HK-2 (cell line): ENCODE data around the gene PDE12.
A peak's percentile ranks its signal among the peaks of the same experiment; 100 is the strongest.
"Not testable (repeated sequence)": the region's sequence is repeated elsewhere in the genome, so short reads cannot be mapped to it uniquely, and the experiment has no call there.

ENCODE experiments used
- DNase-seq: peaks from one replicate; pipeline ENCODE4 v3.0.0-alpha.2; 2018; ENCODE audit not compliant: unreplicated experiment

PDE12 gene

GRCh38 chr3:57586778-57587177, 30.7 kb downstream of the PDE12 start:
- no peak for DNase-seq

- no peak for DNase-seq
Measured at GRCh38 chr3:57587905-57588304, 31.8 kb downstream of the PDE12 start.

GRCh38 chr3:57592306-57592705, 36.2 kb downstream of the PDE12 start:
- DNase-seq, result no peak

- no peak for DNase-seq
Measured at GRCh38 chr3:57594144-57594543, 38.1 kb downstream of the PDE12 start.

GRCh38 chr3:57594576-57594975, 38.5 kb downstream of the PDE12 start:
- DNase-seq, result no peak

- peak; percentile 86 for DNase-seq
Measured at GRCh38 chr3:57596495-57597126, 40.5 kb downstream of the PDE12 start.

GRCh38 chr3:57597127-57597923, 41.3 kb downstream of the PDE12 start, which contains the start of gene ARF4:
Gene ARF4 (minus strand): TSS chr3:57597344. CDS start chr3:57597140, 204 bp downstream.
- DNase-seq, result peak; percentile 98

GRCh38 chr3:57598765-57599360, 42.8 kb downstream of the PDE12 start:
- no peak for DNase-seq

GRCh38 chr3:57600195-57600594, 44.1 kb downstream of the PDE12 start:
- no peak for DNase-seq

GRCh38 chr3:57604971-57605370, 48.9 kb downstream of the PDE12 start:
- DNase-seq, result no peak

GRCh38 chr3:57605683-57606082, 49.6 kb downstream of the PDE12 start:
- no peak for DNase-seq

- not testable (repeated sequence) for DNase-seq
Measured at GRCh38 chr3:57611870-57612269, 55.8 kb downstream of the PDE12 start.

GRCh38 chr3:57616233-57616632, 60.2 kb downstream of the PDE12 start:
- DNase-seq, result no peak
